NCI-H82 (cell line): Measurements from ENCODE around the gene C1RL.

ENCODE experiments used
- DNase-seq: peaks from one replicate; lab custom pipeline; 2025; lab: John Stamatoyannopoulos, UW

The C1RL gene, protein sequence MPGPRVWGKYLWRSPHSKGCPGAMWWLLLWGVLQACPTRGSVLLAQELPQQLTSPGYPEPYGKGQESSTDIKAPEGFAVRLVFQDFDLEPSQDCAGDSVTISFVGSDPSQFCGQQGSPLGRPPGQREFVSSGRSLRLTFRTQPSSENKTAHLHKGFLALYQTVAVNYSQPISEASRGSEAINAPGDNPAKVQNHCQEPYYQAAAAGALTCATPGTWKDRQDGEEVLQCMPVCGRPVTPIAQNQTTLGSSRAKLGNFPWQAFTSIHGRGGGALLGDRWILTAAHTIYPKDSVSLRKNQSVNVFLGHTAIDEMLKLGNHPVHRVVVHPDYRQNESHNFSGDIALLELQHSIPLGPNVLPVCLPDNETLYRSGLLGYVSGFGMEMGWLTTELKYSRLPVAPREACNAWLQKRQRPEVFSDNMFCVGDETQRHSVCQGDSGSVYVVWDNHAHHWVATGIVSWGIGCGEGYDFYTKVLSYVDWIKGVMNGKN

GRCh38 chr12:7108796-7109571 lies at the start of gene C1RL:
Gene C1RL, minus strand, starts transcription at chr12:7109214. Its CDS starts 34 bp downstream, at chr12:7109180.
- peak; percentile 76 for DNase-seq

DNA sequence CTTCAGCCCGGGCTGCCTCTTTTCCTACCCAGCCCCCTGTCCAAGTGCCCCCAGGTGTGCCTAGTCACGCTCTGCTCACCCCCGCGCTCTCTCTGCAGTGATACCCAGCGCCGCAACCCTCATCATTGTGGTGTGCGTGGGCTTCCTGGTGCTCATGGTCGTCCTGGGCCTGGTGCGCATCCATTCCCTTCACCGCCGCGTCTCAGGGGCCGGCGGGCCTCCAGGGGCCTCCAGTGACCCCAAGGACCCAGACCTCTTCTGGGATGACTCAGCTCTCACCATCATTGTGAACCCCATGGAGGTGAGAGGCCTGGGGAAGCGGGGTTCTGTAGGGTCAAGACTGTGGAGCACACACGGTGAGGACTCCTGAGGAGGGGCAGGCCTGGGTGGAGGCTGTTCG lies 48.4 kb upstream of the C1RL start:
- no peak for DNase-seq

DNA sequence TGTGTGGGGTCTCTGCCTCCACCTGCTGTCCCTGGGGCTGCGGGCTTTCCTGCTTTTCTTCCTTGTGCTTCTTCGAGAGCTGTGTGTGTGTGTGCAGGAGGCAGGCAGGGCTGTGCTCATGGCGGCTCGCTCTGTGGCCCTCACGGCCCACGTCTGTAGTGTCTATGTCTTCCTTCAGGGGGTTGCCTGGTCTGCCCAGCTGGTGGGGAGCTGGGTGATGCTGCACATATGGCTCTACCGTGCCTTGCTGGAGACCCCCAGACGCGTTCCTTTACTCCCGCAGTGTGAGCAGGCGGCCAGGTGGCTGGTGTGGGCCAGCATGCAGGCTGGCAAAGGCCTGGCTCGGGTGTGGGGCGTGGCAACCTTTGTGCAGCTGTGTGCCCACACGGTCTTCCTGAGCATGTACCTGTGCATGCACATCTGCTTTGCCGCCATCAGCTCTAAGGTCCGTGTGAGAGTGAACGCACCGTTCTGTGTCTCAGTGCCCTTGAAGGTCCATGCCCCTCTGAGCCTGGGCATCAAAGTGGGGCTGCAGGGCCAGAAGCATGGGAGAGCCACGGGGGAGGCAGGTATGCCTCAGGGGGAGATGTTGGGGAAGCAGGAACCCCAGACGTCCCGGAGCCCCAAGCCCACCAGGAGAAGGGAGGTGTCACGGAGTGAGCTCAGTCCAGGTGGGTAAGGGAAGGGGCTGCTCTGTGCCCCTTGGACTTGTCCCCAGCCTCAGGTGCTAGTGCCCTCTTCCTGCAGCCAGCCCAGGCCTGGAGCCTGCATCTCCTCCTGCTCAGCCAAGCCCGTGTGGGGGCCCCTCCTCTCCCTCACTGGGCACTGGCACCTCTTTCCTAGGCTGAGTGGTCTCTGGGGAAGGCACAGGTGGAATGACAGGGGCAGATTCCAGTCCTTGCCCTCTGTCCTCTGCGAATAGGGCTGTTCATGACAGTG lies 47.5 kb upstream of the C1RL start:
- DNase-seq: no peak

DNA sequence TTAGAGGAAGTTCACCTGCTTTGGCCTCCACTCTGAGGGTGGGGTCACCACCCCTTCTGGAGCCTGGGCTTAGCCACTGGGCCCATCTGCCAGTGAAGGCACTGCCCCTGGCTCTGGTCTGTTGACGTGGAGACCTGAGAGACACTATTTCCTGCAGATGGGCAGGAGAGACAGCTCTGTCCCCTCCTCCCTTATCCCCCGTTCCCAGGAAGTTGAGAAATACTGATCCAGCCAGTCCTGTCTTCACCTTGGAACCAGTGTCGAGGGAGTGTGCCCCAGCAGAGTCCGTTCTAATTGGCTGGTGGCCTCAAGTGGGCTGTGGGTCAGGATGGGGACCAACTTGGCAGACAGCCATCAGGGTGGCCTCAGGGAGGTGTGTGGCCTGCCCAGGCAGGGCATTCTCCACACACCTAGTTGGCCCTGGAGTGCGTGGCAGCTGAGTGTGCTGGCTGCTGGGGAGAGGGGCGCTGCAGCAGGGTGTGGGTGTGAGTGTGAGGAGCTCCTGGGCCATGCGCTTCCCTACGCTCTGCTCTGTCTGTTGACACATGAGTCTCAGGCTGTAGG lies 46.5 kb upstream of the C1RL start:
- peak; percentile 80 for DNase-seq

DNA sequence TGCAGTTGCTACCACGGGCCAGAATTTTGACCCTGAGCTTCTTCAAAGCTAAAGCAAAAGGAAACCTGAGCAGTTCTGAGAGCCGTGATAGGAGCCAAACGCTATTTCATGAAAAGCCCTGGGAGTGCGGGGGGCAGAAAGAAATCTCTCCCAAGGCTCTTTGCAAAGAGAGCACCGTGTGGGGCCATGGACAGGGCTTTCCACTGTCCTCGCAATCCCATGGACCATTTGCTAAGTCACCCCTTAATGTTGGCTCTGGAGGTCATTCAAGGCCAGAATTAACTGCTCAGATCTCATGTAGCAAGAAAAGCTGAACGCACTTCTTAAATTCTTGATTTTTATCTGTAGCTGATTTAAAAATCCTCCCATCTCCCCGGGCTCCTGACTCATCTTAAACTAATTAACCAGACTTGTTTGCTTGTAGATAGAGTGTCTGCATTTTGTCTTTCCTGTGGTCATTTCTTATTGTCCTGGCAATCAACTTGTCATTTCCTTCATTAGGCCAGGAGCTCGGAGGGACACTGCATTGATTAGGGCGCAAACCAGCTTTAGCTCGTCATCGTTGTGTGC lies 46.0 kb upstream of the C1RL start:
- no peak for DNase-seq

DNA sequence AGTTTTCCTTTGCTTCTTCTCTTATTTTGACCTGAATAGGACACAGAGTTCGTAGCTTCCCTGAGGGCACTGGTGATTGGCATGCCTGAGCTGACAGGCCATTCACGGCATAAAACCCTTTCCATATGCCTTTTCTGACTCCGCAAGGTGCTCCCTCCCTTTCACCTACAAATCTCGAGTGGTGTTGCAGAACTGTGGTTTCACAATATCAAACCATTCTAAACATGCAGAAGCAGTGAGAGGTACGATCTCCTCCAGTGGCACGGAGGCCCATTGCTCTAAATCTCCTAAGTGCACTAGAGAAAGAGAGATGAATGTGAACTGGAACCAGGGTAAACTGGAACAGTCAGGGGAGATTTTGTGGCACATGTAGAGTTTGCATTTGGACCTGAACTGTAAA lies 45.0 kb upstream of the C1RL start:
- no peak for DNase-seq

DNA sequence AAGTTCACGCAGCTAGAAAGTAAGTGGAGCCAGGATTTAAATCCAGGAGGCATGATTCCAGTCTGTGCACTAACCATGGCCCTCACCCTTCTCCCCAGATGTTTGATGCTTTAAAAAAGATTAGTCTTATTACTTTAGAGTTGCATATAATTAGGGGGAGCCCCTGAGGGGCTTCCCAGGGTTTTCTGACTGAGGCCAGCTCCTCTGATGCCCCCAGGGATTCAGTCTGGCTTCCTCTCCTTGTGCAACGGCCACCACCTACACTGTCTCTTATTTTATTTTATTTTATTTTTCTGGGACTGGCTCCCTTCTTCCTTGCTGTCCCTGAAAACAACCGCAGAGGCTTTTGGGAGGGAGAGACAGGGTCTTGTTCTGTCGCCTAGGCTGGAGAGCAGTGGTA lies 43.8 kb upstream of the C1RL start:
- DNase-seq: no peak

- DNase-seq: no peak
Measured at GRCh38 chr12:7151532-7151931, 42.5 kb upstream of the C1RL start.

DNA sequence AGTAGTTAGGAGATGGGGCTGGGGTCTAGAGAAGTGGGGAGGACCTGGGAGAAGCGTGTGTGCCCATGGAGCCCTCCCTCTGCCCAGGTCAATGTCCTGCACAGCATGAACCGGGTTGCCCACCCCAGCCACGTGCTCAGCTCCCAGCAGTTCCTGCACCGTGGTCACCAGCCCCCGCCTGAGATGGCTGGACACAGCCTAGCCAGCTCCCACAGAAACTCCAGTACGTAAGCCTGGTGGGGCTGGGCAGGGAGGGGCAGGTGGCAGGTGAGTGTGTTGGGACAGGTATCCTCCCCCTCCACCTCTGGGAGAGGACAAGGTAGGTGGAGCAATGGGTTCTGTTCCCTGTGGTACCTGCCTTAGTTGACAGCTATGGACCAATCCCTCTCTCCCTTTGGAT lies 41.8 kb upstream of the C1RL start:
- no peak for DNase-seq

- DNase-seq: no peak
Measured at GRCh38 chr12:7150356-7150755, 41.3 kb upstream of the C1RL start.

DNA sequence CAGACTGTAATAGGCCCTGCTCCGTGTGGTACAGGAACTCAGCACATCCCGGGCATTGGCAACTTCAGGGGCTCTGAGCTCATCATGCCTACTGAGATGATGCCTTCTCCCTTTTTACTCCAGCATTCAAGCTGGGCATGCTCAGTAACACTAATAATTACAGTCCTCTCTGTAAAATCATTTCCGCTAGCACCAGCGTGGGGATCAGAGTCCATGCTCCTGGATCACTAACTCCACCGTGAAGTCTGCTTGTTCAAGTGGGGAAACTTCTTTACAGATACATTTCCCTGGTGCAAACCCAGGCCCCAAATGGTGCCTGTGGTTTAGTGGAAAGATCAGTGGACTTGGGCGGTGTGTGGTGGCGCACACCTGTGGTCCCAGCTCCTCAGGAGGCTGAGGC lies 37.9 kb upstream of the C1RL start:
- no peak for DNase-seq

- DNase-seq: no peak
Measured at GRCh38 chr12:7146228-7146627, 37.2 kb upstream of the C1RL start.

DNA sequence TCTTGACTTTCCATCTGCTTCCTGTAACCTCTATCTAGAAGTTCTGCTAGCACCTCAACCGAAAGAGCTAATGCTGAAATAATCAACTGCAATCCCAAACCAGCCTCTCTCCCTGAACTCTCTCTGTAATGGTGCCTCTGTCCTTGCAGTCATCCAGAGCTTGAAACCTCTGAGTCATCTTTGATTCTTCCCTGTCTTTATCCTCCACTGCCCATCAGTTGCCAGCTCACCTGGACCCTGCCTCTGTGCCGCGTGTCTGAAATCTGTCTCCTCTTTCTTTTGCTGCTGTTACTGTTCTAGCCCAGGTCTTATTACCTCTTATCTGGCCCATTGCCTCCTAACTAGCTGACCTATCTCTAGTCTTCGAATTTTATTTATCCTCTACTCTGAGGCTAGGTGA lies 36.7 kb upstream of the C1RL start:
- DNase-seq: no peak

DNA sequence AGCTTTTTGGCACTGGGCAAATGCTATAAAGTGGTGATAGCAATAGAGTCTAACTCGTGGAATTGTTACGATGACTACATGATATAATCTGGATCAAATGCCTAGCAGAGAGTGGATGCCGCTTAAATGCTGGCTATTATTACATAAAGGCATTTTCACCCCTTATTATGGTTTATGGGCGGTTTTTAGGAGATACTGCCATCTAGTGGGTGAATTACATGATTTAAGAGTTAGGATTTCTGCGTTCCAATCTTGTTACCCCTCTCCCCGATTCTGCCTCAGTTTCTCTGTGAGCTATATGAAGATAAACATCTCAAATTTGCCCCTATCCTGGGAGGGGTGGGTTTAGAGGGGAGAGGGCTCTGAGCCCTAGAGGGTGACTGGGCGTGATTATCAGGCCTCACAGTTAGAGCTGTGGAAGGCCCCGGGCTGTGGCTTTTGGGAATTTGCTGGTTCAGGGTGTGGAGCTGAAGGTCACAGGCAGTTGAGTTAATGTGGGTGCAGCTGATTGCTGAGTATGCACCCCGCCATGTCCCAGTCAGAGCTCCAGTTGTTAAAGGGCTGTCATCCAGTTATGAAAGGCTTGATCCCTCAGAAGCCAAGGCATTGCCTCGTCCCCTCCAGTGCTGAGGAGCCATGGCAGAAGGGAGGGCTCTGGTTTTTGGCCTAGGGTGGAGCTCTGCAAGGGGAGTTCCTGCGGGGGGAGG lies 35.6 kb upstream of the C1RL start:
- DNase-seq: peak; percentile 70

DNA sequence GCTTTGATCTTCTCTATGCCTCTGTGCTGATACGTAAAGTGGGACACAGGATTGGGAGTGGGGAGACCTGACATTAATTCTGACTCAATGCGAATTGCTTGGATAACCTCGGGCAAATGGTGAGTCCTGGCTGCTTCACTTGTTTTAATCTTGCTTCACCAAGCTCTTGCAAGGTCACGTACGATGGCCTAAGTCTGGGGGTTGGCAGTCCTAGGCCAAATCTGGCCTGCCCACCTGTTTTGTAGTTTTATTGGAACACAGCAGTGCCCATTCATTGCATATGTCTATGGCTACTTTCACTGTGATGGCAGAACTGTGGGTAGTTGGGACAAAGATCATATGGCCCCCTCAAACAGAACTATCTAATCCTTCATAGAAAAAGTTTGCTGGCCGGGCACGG lies 34.5 kb upstream of the C1RL start:
- no peak for DNase-seq

- no peak for DNase-seq
Measured at GRCh38 chr12:7142809-7143465, 33.9 kb upstream of the C1RL start.

DNA sequence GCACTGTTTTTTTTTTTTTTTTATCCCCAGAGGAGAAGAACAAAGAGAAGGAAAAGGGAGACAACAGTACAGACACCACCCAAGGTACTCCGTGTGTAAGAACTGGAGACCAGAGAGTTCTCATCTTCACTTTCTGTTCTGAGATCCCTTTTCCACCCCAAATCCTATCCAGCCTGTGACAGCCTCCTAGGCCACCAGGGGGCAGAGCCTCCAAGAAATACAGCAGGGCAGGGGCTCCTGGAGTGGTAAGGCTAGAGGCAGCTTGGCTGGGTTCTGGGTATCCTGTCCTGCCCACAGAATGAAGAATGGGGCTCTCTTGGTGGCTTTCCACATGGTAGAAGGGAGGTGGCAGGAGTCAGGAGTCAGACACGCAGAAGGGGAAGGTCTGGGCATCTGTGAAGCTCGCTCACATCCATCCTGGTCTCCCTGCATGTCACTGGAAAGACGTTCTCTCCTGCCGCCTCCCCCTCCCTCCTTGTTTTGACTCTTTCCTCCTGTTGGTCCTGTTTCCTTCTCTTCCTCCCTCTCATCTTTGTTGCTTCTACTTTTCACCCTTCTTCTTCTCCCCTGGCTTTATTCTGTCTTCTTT lies 33.1 kb upstream of the C1RL start:
- peak; percentile 77 for DNase-seq

DNA sequence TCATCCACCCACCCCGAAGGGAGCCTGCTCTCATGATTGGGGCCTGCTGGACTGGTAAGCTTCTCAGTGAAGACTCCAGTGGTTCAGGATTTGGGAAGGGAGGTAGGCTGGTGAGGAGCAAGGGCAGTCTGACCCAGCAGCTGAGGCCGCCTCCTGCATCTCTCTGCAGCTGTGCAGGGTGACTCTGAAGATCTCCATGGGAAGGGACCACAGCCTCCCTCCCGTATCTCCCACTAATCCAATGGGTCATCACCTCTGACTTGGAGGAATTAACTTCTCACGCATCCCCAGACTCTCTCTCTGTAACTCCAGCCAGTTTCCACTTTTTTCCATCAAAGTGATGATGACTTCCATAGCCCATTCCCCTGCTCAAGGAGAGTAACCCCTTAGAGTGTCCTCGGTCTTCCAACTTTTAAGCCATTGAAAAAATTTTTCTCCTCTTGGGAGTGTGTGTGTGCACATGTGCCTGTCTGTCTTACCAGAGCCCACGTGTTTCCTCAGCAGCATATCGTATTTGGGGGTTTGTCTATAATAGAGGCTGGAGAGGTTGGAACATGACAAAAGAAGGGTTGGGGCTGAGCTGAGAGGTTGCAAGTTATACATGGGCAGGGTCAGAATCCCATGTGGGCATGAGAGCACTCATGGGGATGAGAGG lies 32.5 kb upstream of the C1RL start:
- DNase-seq: no peak

DNA sequence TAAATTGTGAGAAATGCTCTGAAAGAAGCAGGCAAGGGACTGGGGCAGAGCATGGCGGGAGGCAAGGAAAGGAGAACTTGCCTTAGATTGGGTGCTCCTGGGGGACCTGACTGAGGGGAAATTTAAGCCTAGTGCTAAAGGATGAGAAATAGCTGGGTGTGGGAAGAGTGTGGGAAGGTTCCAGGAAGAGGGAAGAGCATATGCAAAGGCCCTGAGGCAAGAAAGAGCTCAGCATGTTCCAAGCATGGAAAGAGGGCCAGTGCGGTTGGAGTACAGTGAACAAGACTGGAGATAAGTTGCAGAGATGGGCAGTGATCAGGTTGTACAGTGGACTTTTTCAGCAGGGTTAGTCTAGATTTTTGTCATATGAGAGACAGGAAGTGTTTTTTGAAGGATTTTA lies 30.2 kb upstream of the C1RL start:
- no peak for DNase-seq
